Neural cell (in vitro differentiated cells): ENCODE results near the gene PTPRT. TPM values are rescaled to one million over a fixed set of nuclear protein-coding genes. Genes with fewer than 3 reads are reported as not detected.

Experiments used
- H2AFZ ChIP-seq: fragments of 200-600, 300-800 bp; sonication (generic), shearing (Covaris generic); 2 replicates; pipeline ENCODE4 v1.6.0; 2014; ENCODE audit warnings: low read depth, mild to moderate bottlenecking, antibody characterized with exemption, low read length, moderate library complexity
- H3F3A ChIP-seq: fragments of 200-600 bp; shearing (Covaris generic); 2 replicates; pipeline ENCODE4 v1.6.1; 2016; ENCODE audit warnings: mild to moderate bottlenecking, moderate library complexity, mixed read lengths, antibody characterized with exemption, low read length; ENCODE audit not compliant: insufficient read depth, poor library complexity, severe bottlenecking
- H3K27ac ChIP-seq: fragments of 200-600, 300-800 bp; sonication (generic), shearing (Covaris generic); 2 replicates; pipeline ENCODE4 v1.5.1; 2014; ENCODE audit warnings: mild to moderate bottlenecking, low read length, moderate library complexity
- H3K27me3 ChIP-seq: fragments of 300-800, 200-600 bp; sonication (generic), shearing (Covaris generic); 2 replicates; pipeline ENCODE4 v1.6.0; 2014; ENCODE audit warnings: mild to moderate bottlenecking, low read depth, low read length, moderate library complexity; ENCODE audit not compliant: insufficient read depth
- H3K36me3 ChIP-seq: fragments of 300-800, 200-600 bp; sonication (generic), shearing (Covaris generic); 2 replicates; pipeline ENCODE4 v1.5.1; 2014; ENCODE audit warnings: mild to moderate bottlenecking, antibody characterized with exemption, low read length, moderate library complexity; ENCODE audit not compliant: insufficient read depth
- H3K4me2 ChIP-seq: fragments of 300-800, 200-600 bp; sonication (generic), shearing (Covaris generic); 2 replicates; pipeline ENCODE4 v1.6.0; 2014; ENCODE audit warnings: mild to moderate bottlenecking, low read length
- H3K4me3 ChIP-seq: fragments of 300-800, 200-600 bp; sonication (generic), shearing (Covaris generic); 2 replicates; pipeline ENCODE4 v1.5.1; 2014; ENCODE audit warnings: mild to moderate bottlenecking, low read length, moderate library complexity
- H3K79me2 ChIP-seq: fragments of 200-600 bp; shearing (Covaris generic); replicated peaks from 2 replicates; pipeline ENCODE4 v1.6.0; 2014; ENCODE audit warnings: mild to moderate bottlenecking, low read length, moderate library complexity; ENCODE audit not compliant: insufficient read depth
- H3K9ac ChIP-seq: fragments of 300-800, 200-600 bp; sonication (generic), shearing (Covaris generic); 2 replicates; pipeline ENCODE4 v1.6.1; 2016; ENCODE audit warnings: mild to moderate bottlenecking, low read length, mixed read lengths
- H3K9me2 ChIP-seq: fragments of 200-600 bp; shearing (Covaris generic); 2 replicates; pipeline ENCODE4 v1.6.1; 2016; ENCODE audit warnings: mild to moderate bottlenecking, low read length, mixed read lengths; ENCODE audit not compliant: insufficient read depth
- H3K9me3 ChIP-seq: fragments of 200-600, 300-800 bp; sonication (generic), shearing (Covaris generic); 2 replicates; pipeline ENCODE4 v1.6.1; 2016; ENCODE audit warnings: mild to moderate bottlenecking, mixed run types, low read length, moderate library complexity, mixed read lengths
- H4K20me1 ChIP-seq: fragments of 200-600 bp; shearing (Covaris generic); 2 replicates; pipeline ENCODE4 v1.6.1; 2016; ENCODE audit warnings: mild to moderate bottlenecking, mixed run types; ENCODE audit not compliant: insufficient read depth
- EP300 ChIP-seq: fragments of 450-650 bp; conservative IDR thresholded peaks from 2 replicates; pipeline ENCODE4 v1.6.1; 2014; ENCODE audit warnings: antibody characterized with exemption, mild to moderate bottlenecking, moderate library complexity; ENCODE audit not compliant: poor library complexity, severe bottlenecking
- EZH2 ChIP-seq: fragments of 200-600, 300-800 bp; shearing (Covaris generic), sonication (generic); IDR thresholded peaks from 2 replicates; pipeline ENCODE4 v1.6.1; 2014; ENCODE audit warnings: antibody characterized with exemption, low read length, borderline replicate concordance, mild to moderate bottlenecking; ENCODE audit not compliant: insufficient read depth, poor library complexity, severe bottlenecking
- MXI1 ChIP-seq: fragments of 450-650 bp; conservative IDR thresholded peaks from 2 replicates; pipeline ENCODE4 v1.6.1; 2014; ENCODE audit warnings: antibody characterized with exemption, mild to moderate bottlenecking; ENCODE audit not compliant: poor library complexity, severe bottlenecking
- POLR2AphosphoS5 ChIP-seq: IDR thresholded peaks from 2 replicates; pipeline ENCODE4 v1.6.1; 2012
- RAD21 ChIP-seq: fragments of 450-650 bp; conservative IDR thresholded peaks from 2 replicates; pipeline ENCODE4 v1.6.1; 2014; ENCODE audit warnings: antibody characterized with exemption, mild to moderate bottlenecking, moderate library complexity
- SMC3 ChIP-seq: fragments of 450-650 bp; conservative IDR thresholded peaks from 2 replicates; pipeline ENCODE4 v1.6.1; 2014; ENCODE audit warnings: antibody characterized with exemption, mild to moderate bottlenecking, moderate library complexity; ENCODE audit not compliant: poor library complexity
- TAF1 ChIP-seq: IDR thresholded peaks from 2 replicates; pipeline ENCODE4 v1.6.1; 2012; ENCODE audit warnings: low read depth
- polyA plus RNA-seq: library from polyadenylated mRNA; depleted of rRNA; stranded (reverse); fragments of >200 nt; gene quantifications from 2 replicates; pipeline ENCODE4 v1.2.3, GENCODE V29; 2014
- TF ChIP-seq, protein P1 (sequence below): fragments of 450-650 bp; IDR thresholded peaks from 2 replicates; pipeline ENCODE4 v1.5.1; 2014; ENCODE audit warnings: antibody characterized with exemption, mild to moderate bottlenecking, moderate library complexity; ENCODE audit not compliant: poor library complexity, severe bottlenecking
- TF ChIP-seq, protein P2 (sequence below): IDR thresholded peaks from 2 replicates; pipeline ENCODE4 v1.6.1; 2012; ENCODE audit warnings: borderline replicate concordance

Gene PTPRT
- polyA plus RNA-seq, 1 donor from 2014 or later, result 9.2 TPM

- Histone ChIP-seq H4K20me1 (no peaks in the 10 kb centered on the region), H3K27ac (no peak overlapping the region)
- TF ChIP-seq EZH2 (no peak), POLR2AphosphoS5 (no peak), TAF1 (no peak), MXI1 (no peak), EP300 (no peak), RAD21 (no peak), SMC3 (no peak)
- TF ChIP-seq, protein P1, sequence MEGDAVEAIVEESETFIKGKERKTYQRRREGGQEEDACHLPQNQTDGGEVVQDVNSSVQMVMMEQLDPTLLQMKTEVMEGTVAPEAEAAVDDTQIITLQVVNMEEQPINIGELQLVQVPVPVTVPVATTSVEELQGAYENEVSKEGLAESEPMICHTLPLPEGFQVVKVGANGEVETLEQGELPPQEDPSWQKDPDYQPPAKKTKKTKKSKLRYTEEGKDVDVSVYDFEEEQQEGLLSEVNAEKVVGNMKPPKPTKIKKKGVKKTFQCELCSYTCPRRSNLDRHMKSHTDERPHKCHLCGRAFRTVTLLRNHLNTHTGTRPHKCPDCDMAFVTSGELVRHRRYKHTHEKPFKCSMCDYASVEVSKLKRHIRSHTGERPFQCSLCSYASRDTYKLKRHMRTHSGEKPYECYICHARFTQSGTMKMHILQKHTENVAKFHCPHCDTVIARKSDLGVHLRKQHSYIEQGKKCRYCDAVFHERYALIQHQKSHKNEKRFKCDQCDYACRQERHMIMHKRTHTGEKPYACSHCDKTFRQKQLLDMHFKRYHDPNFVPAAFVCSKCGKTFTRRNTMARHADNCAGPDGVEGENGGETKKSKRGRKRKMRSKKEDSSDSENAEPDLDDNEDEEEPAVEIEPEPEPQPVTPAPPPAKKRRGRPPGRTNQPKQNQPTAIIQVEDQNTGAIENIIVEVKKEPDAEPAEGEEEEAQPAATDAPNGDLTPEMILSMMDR, result no peak
- TF ChIP-seq, protein P2, sequence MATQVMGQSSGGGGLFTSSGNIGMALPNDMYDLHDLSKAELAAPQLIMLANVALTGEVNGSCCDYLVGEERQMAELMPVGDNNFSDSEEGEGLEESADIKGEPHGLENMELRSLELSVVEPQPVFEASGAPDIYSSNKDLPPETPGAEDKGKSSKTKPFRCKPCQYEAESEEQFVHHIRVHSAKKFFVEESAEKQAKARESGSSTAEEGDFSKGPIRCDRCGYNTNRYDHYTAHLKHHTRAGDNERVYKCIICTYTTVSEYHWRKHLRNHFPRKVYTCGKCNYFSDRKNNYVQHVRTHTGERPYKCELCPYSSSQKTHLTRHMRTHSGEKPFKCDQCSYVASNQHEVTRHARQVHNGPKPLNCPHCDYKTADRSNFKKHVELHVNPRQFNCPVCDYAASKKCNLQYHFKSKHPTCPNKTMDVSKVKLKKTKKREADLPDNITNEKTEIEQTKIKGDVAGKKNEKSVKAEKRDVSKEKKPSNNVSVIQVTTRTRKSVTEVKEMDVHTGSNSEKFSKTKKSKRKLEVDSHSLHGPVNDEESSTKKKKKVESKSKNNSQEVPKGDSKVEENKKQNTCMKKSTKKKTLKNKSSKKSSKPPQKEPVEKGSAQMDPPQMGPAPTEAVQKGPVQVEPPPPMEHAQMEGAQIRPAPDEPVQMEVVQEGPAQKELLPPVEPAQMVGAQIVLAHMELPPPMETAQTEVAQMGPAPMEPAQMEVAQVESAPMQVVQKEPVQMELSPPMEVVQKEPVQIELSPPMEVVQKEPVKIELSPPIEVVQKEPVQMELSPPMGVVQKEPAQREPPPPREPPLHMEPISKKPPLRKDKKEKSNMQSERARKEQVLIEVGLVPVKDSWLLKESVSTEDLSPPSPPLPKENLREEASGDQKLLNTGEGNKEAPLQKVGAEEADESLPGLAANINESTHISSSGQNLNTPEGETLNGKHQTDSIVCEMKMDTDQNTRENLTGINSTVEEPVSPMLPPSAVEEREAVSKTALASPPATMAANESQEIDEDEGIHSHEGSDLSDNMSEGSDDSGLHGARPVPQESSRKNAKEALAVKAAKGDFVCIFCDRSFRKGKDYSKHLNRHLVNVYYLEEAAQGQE, result no peak
Measured at GRCh38 chr20:42370075-42370474, 819.6 kb downstream of the PTPRT start.

GRCh38 chr20:42368910-42369309 lies 820.8 kb downstream of the PTPRT start:
- no peak for TF ChIP-seq EP300
- TF ChIP-seq, protein P1, result no peak
- no peak for TF ChIP-seq EZH2
- no peak for TF ChIP-seq SMC3
- TF ChIP-seq, protein P2, result no peak
- TF ChIP-seq RAD21, result no peak
- TF ChIP-seq MXI1, result no peak
- no peak for TF ChIP-seq TAF1
- TF ChIP-seq POLR2AphosphoS5, result no peak
- Histone ChIP-seq H3K79me2 (no peaks in the 10 kb centered on the region), H3F3A (no peaks in the 10 kb centered on the region), H3K36me3 (no peaks in the 10 kb centered on the region), H3K9me2 (no peaks in the 10 kb centered on the region), H2AFZ (no peak overlapping the region), H3K27me3 (peaks cover 25% of the 10 kb centered on the region), H4K20me1 (no peaks in the 10 kb centered on the region), H3K4me3 (no peak overlapping the region), H3K4me2 (no peak overlapping the region), H3K27ac (no peak overlapping the region), H3K9ac (no peak overlapping the region), H3K9me3 (no peaks in the 10 kb centered on the region)

More at GRCh38 chr20:42370075-42370474, 819.6 kb downstream of the PTPRT start:
- Histone ChIP-seq H3K9me2 (no peaks in the 10 kb centered on the region), H2AFZ (no peak overlapping the region), H3K79me2 (no peaks in the 10 kb centered on the region), H3K27me3 (peaks cover 25% of the 10 kb centered on the region), H3K4me3 (no peak overlapping the region), H3K9ac (no peak overlapping the region), H3F3A (no peaks in the 10 kb centered on the region), H3K36me3 (no peaks in the 10 kb centered on the region), H3K9me3 (no peaks in the 10 kb centered on the region), H3K4me2 (no peak overlapping the region)
